Right kidney (tissue), 1 donor: ENCODE results near the gene GPN1.
"Not testable (repeated sequence)": the region's sequence is repeated elsewhere in the genome, so short reads cannot be mapped to it uniquely, and the experiment has no call there.

Experiments
- DNase-seq: peaks from one replicate; pipeline ENCODE4 v3.0.0-alpha.2; 2016

GPN1 gene

GRCh38 chr2:27626323-27626722 lies 2.5 kb upstream of the GPN1 start:
- DNase-seq, result not testable (repeated sequence)

GRCh38 chr2:27626921-27627320 lies 1.9 kb upstream of the GPN1 start:
- not testable (repeated sequence) for DNase-seq

- no peak for DNase-seq
Measured at GRCh38 chr2:27627963-27628766, 685 bp upstream of the GPN1 start.

GRCh38 chr2:27630257-27630656 lies 1.4 kb downstream of the GPN1 start:
- not testable (repeated sequence) for DNase-seq

GRCh38 chr2:27634291-27634690 lies 5.4 kb downstream of the GPN1 start:
- no peak for DNase-seq

GRCh38 chr2:27636766-27637165 lies 7.9 kb downstream of the GPN1 start:
- DNase-seq, result no peak

GRCh38 chr2:27638037-27638637 lies 9.3 kb downstream of the GPN1 start:
- no peak for DNase-seq

GRCh38 chr2:27638709-27639108 lies 9.9 kb downstream of the GPN1 start:
- DNase-seq, result no peak

- DNase-seq, result no peak
Measured at GRCh38 chr2:27640722-27641245, 11.9 kb downstream of the GPN1 start.

- DNase-seq, result no peak
Measured at GRCh38 chr2:27645197-27645596, 16.3 kb downstream of the GPN1 start.

- no peak for DNase-seq
Measured at GRCh38 chr2:27647289-27647688, 18.4 kb downstream of the GPN1 start.

- DNase-seq, result no peak
Measured at GRCh38 chr2:27647737-27648136, 18.9 kb downstream of the GPN1 start.

GRCh38 chr2:27651056-27651455 lies 22.2 kb downstream of the GPN1 start:
- no peak for DNase-seq

- no peak for DNase-seq
Measured at GRCh38 chr2:27652341-27652740, 23.5 kb downstream of the GPN1 start.

GRCh38 chr2:27652790-27653189 lies 23.9 kb downstream of the GPN1 start:
- no peak for DNase-seq

- DNase-seq, result no peak
Measured at GRCh38 chr2:27653397-27653796, 24.5 kb downstream of the GPN1 start.

- DNase-seq, result no peak
Measured at GRCh38 chr2:27655155-27655951, 26.5 kb downstream of the GPN1 start.

GRCh38 chr2:27661371-27661770 lies 32.5 kb downstream of the GPN1 start:
- no peak for DNase-seq

- peak; percentile 96 for DNase-seq
Measured at GRCh38 chr2:27663285-27664153, 34.7 kb downstream of the GPN1 start, which contains the start of the genes SLC4A1AP and SUPT7L. TSS of gene SLC4A1AP (plus strand) at chr2:27663889. CDS start at chr2:27663915, 26 bp downstream. TSS of gene SUPT7L (minus strand) at chr2:27663614. CDS start at chr2:27662192, 1,422 bp downstream.

- no peak for DNase-seq
Measured at GRCh38 chr2:27664154-27664574, 35.3 kb downstream of the GPN1 start.

GRCh38 chr2:27664622-27665363 lies 35.9 kb downstream of the GPN1 start:
- no peak for DNase-seq
